Smooth muscle cell (in vitro differentiated cells): ENCODE results near the gene ABCG2. TPM values are rescaled to one million over a fixed set of nuclear protein-coding genes. Genes with fewer than 3 reads are reported as not detected.

Experiments used
- DNase-seq: peaks from one replicate; lab custom pipeline; 2025; ENCODE audit not compliant: unreplicated experiment; lab: John Stamatoyannopoulos, UW
- H2AFZ ChIP-seq: fragments of 200-600 bp; sonication (generic); 2 replicates; pipeline ENCODE4 v1.6.0; 2016; ENCODE audit warnings: antibody characterized with exemption, low read depth, mild to moderate bottlenecking
- H3F3A ChIP-seq: fragments of 200-600 bp; sonication (generic); 2 replicates; pipeline ENCODE4 v1.6.0; 2017; ENCODE audit warnings: antibody characterized with exemption, low read depth
- H3K27ac ChIP-seq: fragments of 200-600 bp; sonication (generic); 2 replicates; pipeline ENCODE4 v1.5.1; 2016; ENCODE audit warnings: low read depth, mild to moderate bottlenecking
- H3K27me3 ChIP-seq: fragments of 200-600 bp; sonication (generic); 2 replicates; pipeline ENCODE4 v1.6.1; 2016; ENCODE audit warnings: low read depth, mild to moderate bottlenecking
- H3K36me3 ChIP-seq: fragments of 200-600 bp; sonication (generic); 2 replicates; pipeline ENCODE4 v1.5.1; 2016; ENCODE audit warnings: low read depth
- H3K4me1 ChIP-seq: fragments of 200-600 bp; sonication (generic); 2 replicates; pipeline ENCODE4 v1.5.1; 2016; ENCODE audit warnings: low read depth
- H3K4me2 ChIP-seq: fragments of 200-600 bp; sonication (generic); 2 replicates; pipeline ENCODE4 v1.6.0; 2016; ENCODE audit warnings: mild to moderate bottlenecking
- H3K4me3 ChIP-seq: fragments of 200-600 bp; sonication (generic); 2 replicates; pipeline ENCODE4 v1.5.1; 2016; ENCODE audit warnings: mild to moderate bottlenecking
- H3K79me2 ChIP-seq: fragments of 200-600 bp; sonication (generic); 2 replicates; pipeline ENCODE4 v1.6.0; 2016; ENCODE audit warnings: low read depth, mild to moderate bottlenecking
- H3K9ac ChIP-seq: fragments of 200-600 bp; sonication (generic); 2 replicates; pipeline ENCODE4 v1.6.0; 2016; ENCODE audit warnings: low read depth
- H3K9me3 ChIP-seq: fragments of 200-600 bp; sonication (generic); replicated peaks from 2 replicates; pipeline ENCODE4 v1.5.1; 2016; ENCODE audit warnings: low read depth
- H4K20me1 ChIP-seq: fragments of 200-600 bp; sonication (generic); 2 replicates; pipeline ENCODE4 v1.6.0; 2016; ENCODE audit warnings: low read depth
- CTCF ChIP-seq: fragments of 200-600 bp; sonication (generic); IDR thresholded peaks from 2 replicates; pipeline ENCODE4 v1.5.1; 2017; ENCODE audit warnings: borderline replicate concordance, mild to moderate bottlenecking, antibody characterized with exemption; ENCODE audit not compliant: insufficient read depth, poor library complexity, severe bottlenecking
- WGBS: methylation state at CpG from one replicate; pipeline ENCODE4 v1.1.7; 2016; ENCODE audit warnings: low lambda C conversion rate; 5-methylcytosine and 5-hydroxymethylcytosine counted together
- polyA plus RNA-seq: library from polyadenylated mRNA; unstranded; fragments of >200 nt; fragmentation: Nextera tagmentation; extraction: Ambion mirVana; gene quantifications from 2 replicates; pipeline ENCODE4 v1.2.1, GENCODE V29; 2016
- total RNA-seq: library from RNA; depleted of rRNA; stranded (reverse); fragments of >200 nt; gene quantifications from 2 replicates; pipeline ENCODE4 v1.2.3, GENCODE V29; 2014

The ABCG2 gene
- total and polyA plus RNA-seq, 2 experiments from 2014 or later = 0.42 to 2.5 TPM

GRCh38 chr4:88078579-88078978 lies 79.9 kb downstream of the ABCG2 start:
- H3K36me3 ChIP-seq = no peaks in the 10 kb centered on the region
- H3K9me3 ChIP-seq = no peaks in the 10 kb centered on the region
- no peak for DNase-seq

GRCh38 chr4:88077911-88078524 lies 80.4 kb downstream of the ABCG2 start:
- H3K4me1 ChIP-seq = no peaks in the 10 kb centered on the region
- H3K9ac ChIP-seq = no peak overlapping the region
- WGBS = 91% methylated on average over 7 of the region's 7 CpGs
- H3K27me3 ChIP-seq = no peaks in the 10 kb centered on the region
- no peaks in the 10 kb centered on the region for H3K79me2 ChIP-seq
- H2AFZ ChIP-seq = no peak overlapping the region
- H3K4me2 ChIP-seq = no peak overlapping the region
- no peaks in the 10 kb centered on the region for H3F3A ChIP-seq
- no peaks in the 10 kb centered on the region for H4K20me1 ChIP-seq
- no peak overlapping the region for H3K27ac ChIP-seq
- no peak for DNase-seq
- H3K36me3 ChIP-seq = no peaks in the 10 kb centered on the region
- no peak for TF ChIP-seq CTCF
- no peaks in the 10 kb centered on the region for H3K9me3 ChIP-seq
- no peak overlapping the region for H3K4me3 ChIP-seq

More at GRCh38 chr4:88078579-88078978, 79.9 kb downstream of the ABCG2 start:
- 92% methylated on average over 2 of the region's 2 CpGs for WGBS
- Histone ChIP-seq H3K27me3 (no peaks in the 10 kb centered on the region), H3F3A (no peaks in the 10 kb centered on the region), H3K9ac (no peak overlapping the region), H4K20me1 (no peaks in the 10 kb centered on the region), H3K4me1 (no peaks in the 10 kb centered on the region), H3K79me2 (no peaks in the 10 kb centered on the region), H3K4me2 (no peak overlapping the region), H3K4me3 (no peak overlapping the region), H3K27ac (no peak overlapping the region), H2AFZ (no peak overlapping the region)
- no peak for TF ChIP-seq CTCF

- Histone ChIP-seq H3F3A (no peaks in the 10 kb centered on the region), H3K4me3 (no peak overlapping the region), H3K4me1 (no peaks in the 10 kb centered on the region), H2AFZ (no peak overlapping the region), H3K36me3 (peaks cover 11% of the 10 kb centered on the region), H3K9me3 (no peaks in the 10 kb centered on the region), H3K4me2 (no peak overlapping the region), H3K27ac (no peak overlapping the region), H3K79me2 (no peaks in the 10 kb centered on the region), H4K20me1 (no peaks in the 10 kb centered on the region), H3K27me3 (no peaks in the 10 kb centered on the region), H3K9ac (no peak overlapping the region)
- TF ChIP-seq CTCF = no peak
- DNase-seq = no peak
- WGBS = 96% methylated on average over 9 of the region's 9 CpGs
These were observed 83.1 kb downstream of the ABCG2 start for GRCh38 chr4:88075336-88075735.

- 100% methylated on average over 1 of the region's 1 CpG for WGBS
- H3K9me3 ChIP-seq = peaks cover 2% of the 10 kb centered on the region
- no peaks in the 10 kb centered on the region for H4K20me1 ChIP-seq
- TF ChIP-seq CTCF = no peak
- no peaks in the 10 kb centered on the region for H3K27me3 ChIP-seq
- no peak for DNase-seq
- no peak overlapping the region for H3K27ac ChIP-seq
- H3K36me3 ChIP-seq = peaks cover 51% of the 10 kb centered on the region
- H3K9ac ChIP-seq = no peak overlapping the region
- no peaks in the 10 kb centered on the region for H3F3A ChIP-seq
- H3K4me2 ChIP-seq = no peak overlapping the region
- H3K4me3 ChIP-seq = no peak overlapping the region
- no peaks in the 10 kb centered on the region for H3K4me1 ChIP-seq
- H3K79me2 ChIP-seq = no peaks in the 10 kb centered on the region
- H2AFZ ChIP-seq = no peak overlapping the region
These were observed 88.4 kb downstream of the ABCG2 start for GRCh38 chr4:88070031-88070430.
